Epidermal melanocyte (primary cell): Measurements from ENCODE around the gene TMEM225B.
"Not testable (repeated sequence)": the region's sequence is repeated elsewhere in the genome, so short reads cannot be mapped to it uniquely, and the experiment has no call there.

Experiments
- DNase-seq: peaks from one replicate; pipeline ENCODE4 v3.0.0; 2011; ENCODE audit warnings: low spot score; ENCODE audit not compliant: insufficient read length

The TMEM225B gene

GRCh38 chr7:99579281-99579955 lies 18.6 kb upstream of the TMEM225B start:
- DNase-seq = no peak

DNA sequence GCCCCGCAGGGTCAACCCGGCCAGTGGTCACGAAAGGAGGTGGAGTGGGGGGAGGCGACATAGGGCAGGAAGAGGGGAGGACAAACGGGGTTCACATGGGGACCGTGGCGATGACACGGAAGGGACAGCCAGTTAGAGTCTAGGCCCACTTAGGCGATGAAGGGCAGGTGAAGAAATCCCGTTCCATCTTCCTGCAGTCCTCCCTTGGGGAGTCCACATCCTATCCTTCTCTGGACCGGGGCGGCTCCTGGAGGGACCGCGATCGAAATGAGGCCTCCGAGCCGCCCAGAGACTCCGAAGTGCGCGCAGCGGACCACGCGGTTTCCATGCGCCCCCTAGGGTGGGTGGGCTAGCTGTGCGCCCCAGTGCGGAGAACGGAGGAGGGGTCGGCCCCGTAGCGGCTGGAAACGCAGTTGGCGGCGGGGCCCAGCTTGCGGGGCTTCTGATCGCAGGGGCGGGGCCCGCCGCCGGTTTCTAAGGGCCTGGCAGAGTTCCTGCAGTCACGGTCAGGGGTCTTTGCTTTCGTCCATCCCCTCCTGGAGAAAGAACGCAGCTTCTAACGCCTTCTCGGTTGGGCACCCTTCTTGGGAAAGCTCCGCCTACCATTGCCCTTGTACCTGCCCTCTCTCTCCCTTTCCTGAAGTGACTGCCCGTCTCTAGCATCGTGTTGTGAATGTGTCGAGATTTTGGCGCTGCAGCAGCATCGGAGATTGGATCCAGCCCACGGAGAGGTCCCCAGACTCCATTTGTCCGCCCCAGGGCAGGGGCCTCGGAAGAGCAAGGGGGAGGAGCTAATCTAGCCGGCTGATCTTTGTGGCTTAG lies 17.9 kb upstream of the TMEM225B start:
- no peak for DNase-seq

- not testable (repeated sequence) for DNase-seq
These were observed 17.2 kb upstream of the TMEM225B start for GRCh38 chr7:99580778-99581332.

GRCh38 chr7:99588868-99589267 lies 9.2 kb upstream of the TMEM225B start:
- no peak for DNase-seq

DNA sequence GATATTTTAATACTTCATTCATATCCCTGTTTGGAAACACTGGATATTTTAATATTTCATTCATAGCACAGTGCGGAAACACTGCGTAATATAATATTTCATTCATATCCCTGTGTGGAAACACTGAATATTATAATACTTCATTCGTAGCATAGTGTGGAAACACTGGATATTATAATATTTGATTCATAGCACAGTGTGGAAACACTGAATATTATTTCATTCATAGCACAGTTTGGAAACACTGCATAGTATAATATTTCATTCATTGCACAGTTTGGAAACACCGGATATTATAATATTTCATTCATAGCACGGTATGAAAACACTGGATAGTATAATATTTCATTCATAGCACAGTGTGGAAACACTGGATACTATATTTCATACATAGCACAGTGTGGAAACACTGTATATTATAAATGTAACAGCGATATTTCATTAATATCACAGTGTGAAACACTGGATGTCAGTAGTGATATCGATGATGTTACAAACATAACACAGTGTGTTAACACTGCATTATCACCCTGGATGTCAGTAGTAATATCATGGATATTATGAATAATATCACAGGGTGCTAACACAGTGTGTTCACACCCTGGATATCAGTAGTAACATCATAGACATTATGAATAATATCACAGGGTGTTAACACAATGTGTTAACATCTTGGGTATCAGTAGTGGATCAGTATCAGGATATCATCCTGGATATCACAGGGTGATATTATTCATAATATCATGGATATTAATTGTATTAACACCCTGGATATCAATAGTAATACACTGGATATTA lies 2.9 kb upstream of the TMEM225B start:
- no peak for DNase-seq

- no peak for DNase-seq
These were observed 1.6 kb upstream of the TMEM225B start for GRCh38 chr7:99596408-99596955.

DNA sequence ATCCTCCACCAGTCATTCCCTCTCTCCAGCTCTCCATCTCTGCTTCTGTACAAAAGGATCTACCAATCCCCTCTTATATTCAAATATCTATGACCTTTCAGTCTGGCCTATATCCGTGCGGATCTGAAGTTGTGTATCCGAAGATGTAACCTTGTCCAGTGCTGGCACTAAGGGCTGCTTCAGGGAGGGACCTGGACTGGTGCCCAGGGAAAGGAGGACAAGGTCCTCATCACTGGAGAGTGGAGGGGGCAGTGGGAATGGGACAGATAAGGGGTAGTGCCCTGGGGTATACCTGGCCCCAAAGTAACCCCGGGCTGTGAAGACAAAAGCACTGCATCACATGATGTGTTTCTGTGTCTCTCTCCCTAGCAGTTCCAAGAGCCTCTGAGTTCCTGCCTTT lies 1.8 kb downstream of the TMEM225B start:
- no peak for DNase-seq

DNA sequence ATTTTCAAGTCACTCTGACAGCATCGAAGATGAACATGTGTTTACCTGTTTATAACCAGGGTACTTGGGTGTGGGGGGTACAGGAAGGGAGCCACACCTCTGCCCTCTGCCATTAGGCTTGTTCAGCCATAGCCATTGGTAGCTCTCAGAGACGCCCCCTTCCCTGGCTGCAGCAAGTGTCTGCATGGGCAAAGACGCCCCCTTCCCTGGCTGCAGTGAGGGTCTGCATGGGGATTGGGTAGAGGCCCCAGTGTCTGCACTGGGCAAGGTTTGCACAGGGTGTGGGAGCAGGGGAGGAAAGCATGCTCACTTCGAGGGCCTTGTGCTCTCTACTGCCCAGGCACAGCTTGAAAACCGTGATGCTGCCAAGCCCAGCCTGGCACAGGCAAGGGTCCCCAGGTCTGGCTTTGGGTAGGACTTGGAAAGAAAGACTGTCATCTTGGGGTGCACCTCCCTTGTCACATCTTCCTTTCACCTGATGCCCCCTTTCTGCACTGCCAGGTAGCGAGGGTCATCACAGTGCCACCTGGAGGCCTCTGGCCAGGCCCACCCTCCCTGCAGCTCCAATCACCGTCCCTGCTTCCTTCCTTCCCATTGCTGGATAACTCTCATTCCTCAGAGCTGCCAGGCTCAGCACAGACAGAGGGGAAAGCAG lies 3.7 kb downstream of the TMEM225B start:
- no peak for DNase-seq

DNA sequence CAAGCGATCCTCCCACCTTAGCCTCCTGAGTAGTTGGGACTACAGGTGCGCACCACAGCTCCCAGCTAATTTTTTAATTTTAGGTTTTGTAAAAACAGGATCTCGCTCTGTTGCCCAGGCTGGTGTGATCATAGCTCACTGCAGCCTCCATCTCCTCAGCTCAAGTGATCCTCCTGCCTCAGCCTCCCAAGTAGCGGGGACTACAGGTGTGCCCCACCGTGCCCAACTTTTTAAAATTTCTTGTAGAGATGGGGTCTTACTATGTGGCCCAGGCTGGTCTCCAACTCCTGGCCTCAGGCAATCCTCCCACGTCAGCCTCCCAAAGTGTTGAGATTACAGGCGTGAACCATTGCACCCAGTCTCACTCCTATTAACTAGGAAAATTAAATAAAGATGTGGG lies 7.5 kb downstream of the TMEM225B start:
- DNase-seq = no peak

DNA sequence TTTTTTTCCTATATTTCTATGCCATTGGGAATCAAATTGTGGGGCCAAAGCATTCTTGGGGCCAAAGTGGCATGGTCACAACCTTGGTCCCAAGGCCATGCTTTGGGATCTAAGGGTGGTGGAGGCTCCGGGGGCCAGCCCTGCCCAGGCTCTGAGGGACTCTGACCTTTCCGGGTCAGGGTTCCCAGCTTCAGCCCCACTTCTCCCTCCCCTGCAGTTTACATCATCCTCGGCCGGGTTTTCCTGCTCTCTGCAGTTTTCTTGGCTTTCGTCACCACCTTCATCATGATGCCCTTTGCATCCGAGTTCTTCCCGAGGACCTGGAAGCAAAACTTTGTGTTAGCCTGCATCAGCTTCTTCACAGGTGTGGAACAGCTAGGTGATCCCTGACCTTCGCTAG lies 8.5 kb downstream of the TMEM225B start:
- no peak for DNase-seq

GRCh38 chr7:99607548-99607947 lies 9.5 kb downstream of the TMEM225B start:
- no peak for DNase-seq

- DNase-seq = no peak
These were observed 16.4 kb downstream of the TMEM225B start for GRCh38 chr7:99614495-99614894.

GRCh38 chr7:99615989-99616358 lies 17.9 kb downstream of the TMEM225B start:
- no peak for DNase-seq

- peak; percentile 94 for DNase-seq
These were observed 18.5 kb downstream of the TMEM225B start, which contains the start of gene ZSCAN25 for GRCh38 chr7:99616359-99617191. Gene ZSCAN25, plus strand, starts transcription at chr7:99616946. Its CDS starts 2,661 bp downstream, at chr7:99619607.

- no peak for DNase-seq
These were observed 19.2 kb downstream of the TMEM225B start for GRCh38 chr7:99617192-99617781.

- peak; percentile 45 for DNase-seq
These were observed 20.7 kb downstream of the TMEM225B start for GRCh38 chr7:99618726-99619125.

- DNase-seq = no peak
These were observed 21.6 kb downstream of the TMEM225B start for GRCh38 chr7:99619571-99620130.

GRCh38 chr7:99621271-99621670 lies 23.2 kb downstream of the TMEM225B start:
- DNase-seq = no peak

GRCh38 chr7:99622596-99622995 lies 24.5 kb downstream of the TMEM225B start:
- no peak for DNase-seq
